HepG2 (cell line): Measurements from ENCODE around the gene GLB1L. TPM values are rescaled to one million over a fixed set of nuclear protein-coding genes. Genes with fewer than 3 reads are reported as not detected.

ENCODE experiments used
- ARNTL ChIP-seq: sonication (generic); formaldehyde crosslinking; IDR thresholded peaks from 2 replicates; pipeline ENCODE4 v1.4.0; 2020; ENCODE audit warnings: mild to moderate bottlenecking, missing genetic modification reagents
- BRF2 ChIP-seq: sonication (generic); formaldehyde crosslinking; IDR thresholded peaks from 2 replicates; pipeline ENCODE4 v1.8.1; 2022; ENCODE audit warnings: mild to moderate bottlenecking, missing genetic modification reagents
- CBX5 ChIP-seq: sonication (generic); formaldehyde crosslinking; IDR thresholded peaks from 2 replicates; pipeline ENCODE4 v1.4.0; 2020; ENCODE audit warnings: missing genetic modification reagents, borderline replicate concordance
- GATAD2A ChIP-seq: IDR thresholded peaks from 2 replicates; pipeline ENCODE4 v1.6.1; 2016
- KMT2B ChIP-seq: IDR thresholded peaks from 2 replicates; pipeline ENCODE4 v1.6.1; 2016; ENCODE audit warnings: missing genetic modification reagents, missing compliant biosample characterization
- NR2F1 ChIP-seq, 2 experiments: fragments of 450-650 bp in 1 of 2; formaldehyde crosslinking in 1 of 2; IDR thresholded peaks; 2 replicates each; pipeline versions ENCODE4 v1.5.0 to v1.6.1; 2016 to 2020; ENCODE audit warnings: mild to moderate bottlenecking in 1 of 2, missing compliant biosample characterization in 1 of 2, missing genetic modification reagents in 1 of 2, moderate library complexity in 1 of 2
- PRMT3 ChIP-seq: sonication (generic); formaldehyde crosslinking; IDR thresholded peaks from 2 replicates; pipeline ENCODE4 v1.8.1; 2022; ENCODE audit warnings: low read depth, mild to moderate bottlenecking, moderate library complexity, missing genetic modification reagents, borderline replicate concordance
- YEATS4 ChIP-seq: sonication (generic); formaldehyde crosslinking; IDR thresholded peaks from 2 replicates; pipeline ENCODE4 v1.4.0; 2020; ENCODE audit warnings: missing genetic modification reagents, borderline replicate concordance
- ZKSCAN5 ChIP-seq: sonication (generic); formaldehyde crosslinking; IDR thresholded peaks from 2 replicates; pipeline ENCODE4 v1.5.1; 2020; ENCODE audit warnings: mild to moderate bottlenecking, missing genetic modification reagents
- polyA plus RNA-seq, 8 experiments: library from polyadenylated mRNA; depleted of rRNA in 3 of 8; stranded (reverse) in 7 of 8; unstranded in 1 of 8; fragments of >200 nt; fragmentation: Illumina TruSeq in 4 of 8; extraction: Trizol in 4 of 8; gene quantifications; 2 replicates each; pipeline versions ENCODE4 v1.2.1 to v1.2.3, GENCODE V29; 2011 to 2016; ENCODE audit warnings: low read depth in 4 of 8, missing spikeins in 1 of 8, mixed read lengths in 1 of 8; ENCODE audit not compliant: insufficient read depth in 1 of 8
- total RNA-seq, 5 experiments: library from RNA; depleted of rRNA; stranded (reverse); fragments of >200 nt; fragmentation: Illumina TruSeq; extraction: Trizol; gene quantifications; 2 replicates each; pipeline ENCODE4 v1.2.3, GENCODE V29; 2016; ENCODE audit warnings: low read depth in 1 of 5
- TF ChIP-seq, protein P1 (sequence below): sonication (generic); formaldehyde crosslinking; IDR thresholded peaks from 2 replicates; pipeline ENCODE4 v1.4.0; 2020; ENCODE audit warnings: missing genetic modification reagents
- TF ChIP-seq, protein P2 (sequence below): sonication (generic); formaldehyde crosslinking; IDR thresholded peaks from 2 replicates; pipeline ENCODE4 v1.4.0; 2020; ENCODE audit warnings: missing genetic modification reagents
- TF ChIP-seq, protein P3 (sequence below): sonication (generic); formaldehyde crosslinking; IDR thresholded peaks from one replicate; pipeline ENCODE4 v1.5.1; 2020; ENCODE audit warnings: mild to moderate bottlenecking, missing genetic modification reagents; ENCODE audit errors: not compliant biosample characterization

GLB1L gene
- total and polyA plus RNA-seq, 2 of the 13 experiments (the other 11 are each of a cell fraction or from before 2014, with no cell fraction given), result 6.8 to 7.3 TPM

- TF ChIP-seq, protein P1, sequence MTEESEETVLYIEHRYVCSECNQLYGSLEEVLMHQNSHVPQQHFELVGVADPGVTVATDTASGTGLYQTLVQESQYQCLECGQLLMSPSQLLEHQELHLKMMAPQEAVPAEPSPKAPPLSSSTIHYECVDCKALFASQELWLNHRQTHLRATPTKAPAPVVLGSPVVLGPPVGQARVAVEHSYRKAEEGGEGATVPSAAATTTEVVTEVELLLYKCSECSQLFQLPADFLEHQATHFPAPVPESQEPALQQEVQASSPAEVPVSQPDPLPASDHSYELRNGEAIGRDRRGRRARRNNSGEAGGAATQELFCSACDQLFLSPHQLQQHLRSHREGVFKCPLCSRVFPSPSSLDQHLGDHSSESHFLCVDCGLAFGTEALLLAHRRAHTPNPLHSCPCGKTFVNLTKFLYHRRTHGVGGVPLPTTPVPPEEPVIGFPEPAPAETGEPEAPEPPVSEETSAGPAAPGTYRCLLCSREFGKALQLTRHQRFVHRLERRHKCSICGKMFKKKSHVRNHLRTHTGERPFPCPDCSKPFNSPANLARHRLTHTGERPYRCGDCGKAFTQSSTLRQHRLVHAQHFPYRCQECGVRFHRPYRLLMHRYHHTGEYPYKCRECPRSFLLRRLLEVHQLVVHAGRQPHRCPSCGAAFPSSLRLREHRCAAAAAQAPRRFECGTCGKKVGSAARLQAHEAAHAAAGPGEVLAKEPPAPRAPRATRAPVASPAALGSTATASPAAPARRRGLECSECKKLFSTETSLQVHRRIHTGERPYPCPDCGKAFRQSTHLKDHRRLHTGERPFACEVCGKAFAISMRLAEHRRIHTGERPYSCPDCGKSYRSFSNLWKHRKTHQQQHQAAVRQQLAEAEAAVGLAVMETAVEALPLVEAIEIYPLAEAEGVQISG, result peak; percentile 46; the same call in 1 of the 2 replicates
- TF ChIP-seq, protein P2, sequence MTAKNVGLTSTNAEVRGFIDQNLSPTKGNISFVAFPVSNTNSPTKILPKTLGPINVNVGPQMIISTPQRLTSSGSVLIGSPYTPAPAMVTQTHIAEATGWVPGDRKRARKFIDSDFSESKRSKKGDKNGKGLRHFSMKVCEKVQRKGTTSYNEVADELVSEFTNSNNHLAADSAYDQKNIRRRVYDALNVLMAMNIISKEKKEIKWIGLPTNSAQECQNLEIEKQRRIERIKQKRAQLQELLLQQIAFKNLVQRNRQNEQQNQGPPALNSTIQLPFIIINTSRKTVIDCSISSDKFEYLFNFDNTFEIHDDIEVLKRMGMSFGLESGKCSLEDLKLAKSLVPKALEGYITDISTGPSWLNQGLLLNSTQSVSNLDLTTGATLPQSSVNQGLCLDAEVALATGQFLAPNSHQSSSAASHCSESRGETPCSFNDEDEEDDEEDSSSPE, result peak; percentile 33; the same call in 1 of the 2 replicates
- TF ChIP-seq, protein P3, sequence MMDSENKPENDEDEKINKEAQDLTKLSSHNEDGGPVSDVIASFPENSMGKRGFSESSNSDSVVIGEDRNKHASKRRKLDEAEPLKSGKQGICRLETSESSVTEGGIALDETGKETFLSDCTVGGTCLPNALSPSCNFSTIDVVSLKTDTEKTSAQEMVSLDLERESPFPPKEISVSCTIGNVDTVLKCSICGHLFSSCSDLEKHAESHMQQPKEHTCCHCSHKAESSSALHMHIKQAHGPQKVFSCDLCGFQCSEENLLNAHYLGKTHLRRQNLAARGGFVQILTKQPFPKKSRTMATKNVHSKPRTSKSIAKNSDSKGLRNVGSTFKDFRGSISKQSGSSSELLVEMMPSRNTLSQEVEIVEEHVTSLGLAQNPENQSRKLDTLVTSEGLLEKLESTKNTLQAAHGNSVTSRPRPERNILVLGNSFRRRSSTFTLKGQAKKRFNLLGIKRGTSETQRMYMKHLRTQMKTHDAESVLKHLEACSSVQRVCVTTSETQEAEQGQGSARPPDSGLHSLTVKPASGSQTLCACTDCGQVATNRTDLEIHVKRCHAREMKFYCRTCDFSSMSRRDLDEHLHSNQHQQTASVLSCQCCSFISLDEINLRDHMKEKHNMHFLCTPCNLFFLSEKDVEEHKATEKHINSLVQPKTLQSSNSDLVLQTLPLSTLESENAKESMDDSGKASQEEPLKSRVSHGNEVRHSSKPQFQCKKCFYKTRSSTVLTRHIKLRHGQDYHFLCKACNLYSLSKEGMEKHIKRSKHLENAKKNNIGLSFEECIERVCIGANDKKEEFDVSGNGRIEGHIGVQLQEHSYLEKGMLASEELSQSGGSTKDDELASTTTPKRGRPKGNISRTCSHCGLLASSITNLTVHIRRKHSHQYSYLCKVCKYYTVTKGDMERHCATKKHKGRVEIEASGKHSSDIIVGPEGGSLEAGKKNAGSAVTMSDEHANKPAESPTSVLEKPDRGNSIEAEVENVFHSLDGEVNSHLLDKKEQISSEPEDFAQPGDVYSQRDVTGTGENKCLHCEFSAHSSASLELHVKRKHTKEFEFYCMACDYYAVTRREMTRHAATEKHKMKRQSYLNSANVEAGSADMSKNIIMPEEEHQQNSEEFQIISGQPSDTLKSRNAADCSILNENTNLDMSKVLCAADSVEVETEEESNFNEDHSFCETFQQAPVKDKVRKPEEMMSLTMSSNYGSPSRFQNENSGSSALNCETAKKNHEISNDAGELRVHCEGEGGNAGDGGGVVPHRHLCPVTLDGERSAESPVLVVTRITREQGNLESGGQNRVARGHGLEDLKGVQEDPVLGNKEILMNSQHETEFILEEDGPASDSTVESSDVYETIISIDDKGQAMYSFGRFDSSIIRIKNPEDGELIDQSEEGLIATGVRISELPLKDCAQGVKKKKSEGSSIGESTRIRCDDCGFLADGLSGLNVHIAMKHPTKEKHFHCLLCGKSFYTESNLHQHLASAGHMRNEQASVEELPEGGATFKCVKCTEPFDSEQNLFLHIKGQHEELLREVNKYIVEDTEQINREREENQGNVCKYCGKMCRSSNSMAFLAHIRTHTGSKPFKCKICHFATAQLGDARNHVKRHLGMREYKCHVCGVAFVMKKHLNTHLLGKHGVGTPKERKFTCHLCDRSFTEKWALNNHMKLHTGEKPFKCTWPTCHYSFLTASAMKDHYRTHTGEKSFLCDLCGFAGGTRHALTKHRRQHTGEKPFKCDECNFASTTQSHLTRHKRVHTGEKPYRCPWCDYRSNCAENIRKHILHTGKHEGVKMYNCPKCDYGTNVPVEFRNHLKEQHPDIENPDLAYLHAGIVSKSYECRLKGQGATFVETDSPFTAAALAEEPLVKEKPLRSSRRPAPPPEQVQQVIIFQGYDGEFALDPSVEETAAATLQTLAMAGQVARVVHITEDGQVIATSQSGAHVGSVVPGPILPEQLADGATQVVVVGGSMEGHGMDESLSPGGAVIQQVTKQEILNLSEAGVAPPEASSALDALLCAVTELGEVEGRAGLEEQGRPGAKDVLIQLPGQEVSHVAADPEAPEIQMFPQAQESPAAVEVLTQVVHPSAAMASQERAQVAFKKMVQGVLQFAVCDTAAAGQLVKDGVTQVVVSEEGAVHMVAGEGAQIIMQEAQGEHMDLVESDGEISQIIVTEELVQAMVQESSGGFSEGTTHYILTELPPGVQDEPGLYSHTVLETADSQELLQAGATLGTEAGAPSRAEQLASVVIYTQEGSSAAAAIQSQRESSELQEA, result no peak
- TF ChIP-seq CBX5 (CRISPR knock-in tag), result peak; percentile 62; the same call in 1 of the 2 replicates
- TF ChIP-seq PRMT3, result no peak
- no peak for TF ChIP-seq ZKSCAN5 (CRISPR knock-in tag)
- peak; percentile 42; the same call in 1 of the 2 replicates for TF ChIP-seq ARNTL (CRISPR knock-in tag)
- peak; percentile 53 to 72; a peak in 3 of 4 replicates for TF ChIP-seq NR2F1 (CRISPR knock-in tag; IDR thresholded peaks at IDR 0.05)
- 0 out of 2 replicates have a peak, but pooled peaks have one; percentile 22 for TF ChIP-seq BRF2
- peak; percentile 96 for TF ChIP-seq GATAD2A (CRISPR knock-in tag)
- peak; percentile 49; the same call in 1 of the 2 replicates for TF ChIP-seq KMT2B (CRISPR knock-in tag)
- TF ChIP-seq YEATS4 (CRISPR knock-in tag), result no peak
These were observed 37.1 kb downstream of the GLB1L start (continued) for GRCh38 chr2:219207884-219208740.
